ENCODE data around the gene MINDY1. TPM values are rescaled to one million over a fixed set of nuclear protein-coding genes. Genes with fewer than 3 reads are reported as not detected.

The MINDY1 gene
- total RNA-seq, 1 donor from 2014 or later, result 32.5 TPM

DNA sequence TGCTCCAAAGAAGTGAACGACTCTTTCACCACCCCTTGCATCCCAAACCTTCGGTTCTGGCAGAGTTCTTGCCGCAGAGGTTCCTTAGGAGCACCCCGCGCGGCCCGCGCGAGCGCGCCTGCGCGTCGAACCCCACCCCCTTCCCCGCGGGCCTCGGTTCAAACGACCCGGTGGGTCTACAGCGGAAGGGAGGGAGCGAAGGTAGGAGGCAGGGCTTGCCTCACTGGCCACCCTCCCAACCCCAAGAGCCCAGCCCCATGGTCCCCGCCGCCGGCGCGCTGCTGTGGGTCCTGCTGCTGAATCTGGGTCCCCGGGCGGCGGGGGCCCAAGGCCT lies 40.9 kb upstream of the MINDY1 start, which contains the start of gene C1orf56:
TSS of gene C1orf56 (plus strand) at position 161 of the 334 bp plus-strand sequence. CDS start at position 258, 97 bp downstream.
- Mint-ChIP-seq H3K36me3 (ENCODE audit: insufficient read depth) (peaks cover 5% of the 10 kb centered on the region), H3K4me3 (ENCODE audit: low read depth) (peak within 1 kb of the TSS; percentile 87), H3K27ac (peak within 1 kb of the TSS; percentile 94), H3K27me3 (no peaks in the 10 kb centered on the region), H3K9me3 (ENCODE audit: low read depth) (no peaks in the 10 kb centered on the region), H3K4me1 (ENCODE audit: low read depth) (peaks cover 5% of the 10 kb centered on the region)
- DNase-seq (ENCODE audit: low spot score, unreplicated experiment), result peak; percentile 54
- TF ChIP-seq, protein P1, sequence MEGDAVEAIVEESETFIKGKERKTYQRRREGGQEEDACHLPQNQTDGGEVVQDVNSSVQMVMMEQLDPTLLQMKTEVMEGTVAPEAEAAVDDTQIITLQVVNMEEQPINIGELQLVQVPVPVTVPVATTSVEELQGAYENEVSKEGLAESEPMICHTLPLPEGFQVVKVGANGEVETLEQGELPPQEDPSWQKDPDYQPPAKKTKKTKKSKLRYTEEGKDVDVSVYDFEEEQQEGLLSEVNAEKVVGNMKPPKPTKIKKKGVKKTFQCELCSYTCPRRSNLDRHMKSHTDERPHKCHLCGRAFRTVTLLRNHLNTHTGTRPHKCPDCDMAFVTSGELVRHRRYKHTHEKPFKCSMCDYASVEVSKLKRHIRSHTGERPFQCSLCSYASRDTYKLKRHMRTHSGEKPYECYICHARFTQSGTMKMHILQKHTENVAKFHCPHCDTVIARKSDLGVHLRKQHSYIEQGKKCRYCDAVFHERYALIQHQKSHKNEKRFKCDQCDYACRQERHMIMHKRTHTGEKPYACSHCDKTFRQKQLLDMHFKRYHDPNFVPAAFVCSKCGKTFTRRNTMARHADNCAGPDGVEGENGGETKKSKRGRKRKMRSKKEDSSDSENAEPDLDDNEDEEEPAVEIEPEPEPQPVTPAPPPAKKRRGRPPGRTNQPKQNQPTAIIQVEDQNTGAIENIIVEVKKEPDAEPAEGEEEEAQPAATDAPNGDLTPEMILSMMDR (IDR thresholded peaks at IDR 0.05; ENCODE audit: unreplicated experiment), result no peak

GRCh38 chr1:151043163-151043562 lies 36.5 kb upstream of the MINDY1 start:
- peaks cover 4% of the 10 kb centered on the region for H3K36me3 Mint-ChIP-seq (ENCODE audit: insufficient read depth)

GRCh38 chr1:151039521-151039920 lies 32.8 kb upstream of the MINDY1 start:
- H3K36me3 Mint-ChIP-seq (ENCODE audit: insufficient read depth), result peaks cover 12% of the 10 kb centered on the region
- peaks cover 2% of the 10 kb centered on the region for H3K4me1 Mint-ChIP-seq (ENCODE audit: low read depth)
- no peaks in the 10 kb centered on the region for H3K27me3 Mint-ChIP-seq
- H3K27ac Mint-ChIP-seq, result peak overlapping the region; percentile 2
- no peaks in the 10 kb centered on the region for H3K9me3 Mint-ChIP-seq (ENCODE audit: low read depth)
- TF ChIP-seq, protein P1 (IDR thresholded peaks at IDR 0.05; ENCODE audit: unreplicated experiment), result no peak
- no peak overlapping the region for H3K4me3 Mint-ChIP-seq (ENCODE audit: low read depth)
- no peak for DNase-seq (ENCODE audit: low spot score, unreplicated experiment)

More at GRCh38 chr1:151043163-151043562, 36.5 kb upstream of the MINDY1 start:
- H3K4me3 Mint-ChIP-seq (ENCODE audit: low read depth), result no peak overlapping the region
- TF ChIP-seq, protein P1 (IDR thresholded peaks at IDR 0.05; ENCODE audit: unreplicated experiment), result no peak
- DNase-seq (ENCODE audit: low spot score, unreplicated experiment), result no peak
- H3K27ac Mint-ChIP-seq, result no peak overlapping the region
- peaks cover 4% of the 10 kb centered on the region for H3K4me1 Mint-ChIP-seq (ENCODE audit: low read depth)
- no peaks in the 10 kb centered on the region for H3K27me3 Mint-ChIP-seq
- no peaks in the 10 kb centered on the region for H3K9me3 Mint-ChIP-seq (ENCODE audit: low read depth)

GRCh38 chr1:151037032-151037431 lies 30.3 kb upstream of the MINDY1 start:
- no peak overlapping the region for H3K27ac Mint-ChIP-seq
- no peaks in the 10 kb centered on the region for H3K9me3 Mint-ChIP-seq (ENCODE audit: low read depth)
- TF ChIP-seq, protein P1 (IDR thresholded peaks at IDR 0.05; ENCODE audit: unreplicated experiment), result no peak
- H3K36me3 Mint-ChIP-seq (ENCODE audit: insufficient read depth), result peaks cover 17% of the 10 kb centered on the region
- DNase-seq (ENCODE audit: low spot score, unreplicated experiment), result no peak
- no peaks in the 10 kb centered on the region for H3K27me3 Mint-ChIP-seq
- H3K4me1 Mint-ChIP-seq (ENCODE audit: low read depth), result peaks cover 2% of the 10 kb centered on the region
- H3K4me3 Mint-ChIP-seq (ENCODE audit: low read depth), result no peak overlapping the region

DNA sequence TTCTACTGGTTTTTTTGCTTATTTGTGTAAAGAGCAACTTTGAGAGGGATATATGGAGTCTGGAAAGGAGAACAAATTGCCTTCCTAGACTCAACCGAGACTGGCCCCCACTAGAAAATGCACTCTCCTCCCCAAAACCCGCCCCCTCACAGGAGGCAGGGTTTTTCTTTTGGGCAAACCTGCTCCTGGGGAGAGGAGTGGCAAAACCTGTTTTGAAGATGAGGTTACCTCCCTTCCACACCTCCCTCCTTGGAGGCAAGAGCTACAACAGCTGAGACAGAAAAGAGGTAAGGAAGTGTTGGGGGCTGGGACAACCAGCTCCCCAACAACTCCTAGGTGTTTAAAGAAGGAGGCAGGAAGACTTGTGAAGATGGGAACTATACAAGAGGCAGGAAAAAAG lies 29.7 kb upstream of the MINDY1 start, which contains the start of gene BNIPL:
TSS of gene BNIPL (plus strand) at position 231 of the 400 bp plus-strand sequence. CDS start at position 371, 140 bp downstream.
- Mint-ChIP-seq H3K9me3 (ENCODE audit: low read depth) (no peaks in the 10 kb centered on the region), H3K4me3 (ENCODE audit: low read depth) (no peak within 1 kb of the TSS), H3K4me1 (ENCODE audit: low read depth) (peaks cover 2% of the 10 kb centered on the region), H3K27me3 (no peaks in the 10 kb centered on the region), H3K27ac (peak within 1 kb of the TSS; percentile 22), H3K36me3 (ENCODE audit: insufficient read depth) (peaks cover 20% of the 10 kb centered on the region)
- TF ChIP-seq, protein P1 (IDR thresholded peaks at IDR 0.05; ENCODE audit: unreplicated experiment), result no peak
- no peak for DNase-seq (ENCODE audit: low spot score, unreplicated experiment)

Measured in progenitor cell of endocrine pancreas (in vitro differentiated cells).